SK-N-MC (cell line): ENCODE measurements around the gene MRGPRD.

ENCODE experiments used
- DNase-seq: peaks from one replicate; pipeline ENCODE4 v3.0.0-alpha.2; 2011; ENCODE audit warnings: low read depth, low spot score
- H3K27ac ChIP-seq: fragments of 200-600 bp; sonication (generic); 2 replicates; pipeline ENCODE4 v1.5.1; 2016; ENCODE audit warnings: mixed run types
- H3K36me3 ChIP-seq: fragments of 200-600 bp; sonication (generic); 2 replicates; pipeline ENCODE4 v1.6.1; 2017; ENCODE audit warnings: antibody characterized with exemption, low read length, mixed read lengths; ENCODE audit not compliant: insufficient read depth
- H3K4me3 ChIP-seq: fragments of 200-600 bp; sonication (generic); 2 replicates; pipeline ENCODE4 v1.5.1; 2016
- H3K9ac ChIP-seq: fragments of 200-600 bp; sonication (generic); 2 replicates; pipeline ENCODE4 v1.8.0; 2017; ENCODE audit warnings: mixed run types, mixed read lengths; ENCODE audit not compliant: insufficient read length
- H3K9me3 ChIP-seq: fragments of 200-600 bp; sonication (generic); 2 replicates; pipeline ENCODE4 v1.6.1; 2017; ENCODE audit warnings: low read depth, mild to moderate bottlenecking, antibody characterized with exemption, low read length, moderate library complexity, mixed read lengths
- EZH2 ChIP-seq: fragments of 200-600 bp; sonication (generic); IDR thresholded peaks from one replicate; pipeline ENCODE4 v1.6.1; 2017; ENCODE audit warnings: antibody characterized with exemption
- FOXP2 ChIP-seq: optimal IDR thresholded peaks from 2 replicates; pipeline ENCODE3; 2011; ENCODE audit warnings: mild to moderate bottlenecking, moderate library complexity; ENCODE audit not compliant: insufficient read depth; ENCODE audit errors: extremely low read length, control extremely low read depth
- POLR2AphosphoS5 ChIP-seq: IDR thresholded peaks from 2 replicates; pipeline ENCODE4 v1.6.1; 2012; ENCODE audit warnings: mild to moderate bottlenecking, low read depth, low read length, borderline replicate concordance

MRGPRD gene

GRCh38 chr11:68973219-68973618 is 7.6 kb downstream of the MRGPRD start:
- H3K27ac ChIP-seq: no peak overlapping the region
- H3K9ac ChIP-seq: no peak overlapping the region
- no peak for TF ChIP-seq POLR2AphosphoS5
- no peak for TF ChIP-seq EZH2
- no peak for TF ChIP-seq FOXP2
- H3K36me3 ChIP-seq: no peaks in the 10 kb centered on the region
- H3K9me3 ChIP-seq: no peaks in the 10 kb centered on the region
- no peak for DNase-seq
- no peak overlapping the region for H3K4me3 ChIP-seq

GRCh38 chr11:68970921-68971636 is 9.7 kb downstream of the MRGPRD start:
- no peak overlapping the region for H3K27ac ChIP-seq
- TF ChIP-seq FOXP2 (no peak), POLR2AphosphoS5 (no peak), EZH2 (no peak)
- no peak overlapping the region for H3K9ac ChIP-seq
- H3K36me3 ChIP-seq: no peaks in the 10 kb centered on the region
- no peak overlapping the region for H3K4me3 ChIP-seq
- no peaks in the 10 kb centered on the region for H3K9me3 ChIP-seq
- DNase-seq: no peak

DNA sequence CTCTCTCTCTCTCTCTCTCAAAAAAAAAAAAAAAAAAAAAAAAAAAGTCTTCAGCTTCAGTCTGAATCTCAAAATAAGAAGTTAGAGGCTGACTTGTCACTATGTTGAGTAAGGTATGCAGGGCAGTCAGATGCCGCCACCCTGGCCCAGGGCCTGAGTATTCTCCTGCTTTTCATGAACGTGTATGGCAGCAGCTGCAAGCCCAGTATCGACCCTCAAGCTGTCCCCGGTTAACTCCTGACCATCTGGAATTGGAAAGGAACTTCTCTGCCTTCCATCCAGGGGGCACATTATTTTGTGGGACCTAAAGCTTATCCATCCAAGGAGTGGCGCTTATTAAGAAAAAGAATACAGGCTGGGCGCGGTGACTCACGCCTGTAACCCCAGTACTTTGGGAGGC is 11.4 kb downstream of the MRGPRD start:
- H3K4me3 ChIP-seq: no peak overlapping the region
- no peak overlapping the region for H3K9ac ChIP-seq
- no peaks in the 10 kb centered on the region for H3K9me3 ChIP-seq
- H3K36me3 ChIP-seq: no peaks in the 10 kb centered on the region
- no peak for TF ChIP-seq POLR2AphosphoS5
- no peak for TF ChIP-seq EZH2
- TF ChIP-seq FOXP2: no peak
- no peak overlapping the region for H3K27ac ChIP-seq
- no peak for DNase-seq

GRCh38 chr11:68968306-68969250 is 12.2 kb downstream of the MRGPRD start:
- H3K36me3 ChIP-seq: no peaks in the 10 kb centered on the region
- no peak overlapping the region for H3K4me3 ChIP-seq
- TF ChIP-seq POLR2AphosphoS5: no peak
- no peak for TF ChIP-seq EZH2
- TF ChIP-seq FOXP2: no peak
- H3K9me3 ChIP-seq: peaks cover 3% of the 10 kb centered on the region; the same call in 1 of the 2 replicates
- DNase-seq: no peak
- H3K27ac ChIP-seq: no peak overlapping the region
- H3K9ac ChIP-seq: no peak overlapping the region

- DNase-seq: no peak
- no peak overlapping the region for H3K9ac ChIP-seq
- H3K9me3 ChIP-seq: peaks cover 3% of the 10 kb centered on the region; the same call in 1 of the 2 replicates
- TF ChIP-seq EZH2 (no peak), FOXP2 (no peak), POLR2AphosphoS5 (no peak)
- no peak overlapping the region for H3K27ac ChIP-seq
- H3K4me3 ChIP-seq: no peak overlapping the region
- no peaks in the 10 kb centered on the region for H3K36me3 ChIP-seq
These were observed 13.6 kb downstream of the MRGPRD start for GRCh38 chr11:68966894-68967780.

DNA sequence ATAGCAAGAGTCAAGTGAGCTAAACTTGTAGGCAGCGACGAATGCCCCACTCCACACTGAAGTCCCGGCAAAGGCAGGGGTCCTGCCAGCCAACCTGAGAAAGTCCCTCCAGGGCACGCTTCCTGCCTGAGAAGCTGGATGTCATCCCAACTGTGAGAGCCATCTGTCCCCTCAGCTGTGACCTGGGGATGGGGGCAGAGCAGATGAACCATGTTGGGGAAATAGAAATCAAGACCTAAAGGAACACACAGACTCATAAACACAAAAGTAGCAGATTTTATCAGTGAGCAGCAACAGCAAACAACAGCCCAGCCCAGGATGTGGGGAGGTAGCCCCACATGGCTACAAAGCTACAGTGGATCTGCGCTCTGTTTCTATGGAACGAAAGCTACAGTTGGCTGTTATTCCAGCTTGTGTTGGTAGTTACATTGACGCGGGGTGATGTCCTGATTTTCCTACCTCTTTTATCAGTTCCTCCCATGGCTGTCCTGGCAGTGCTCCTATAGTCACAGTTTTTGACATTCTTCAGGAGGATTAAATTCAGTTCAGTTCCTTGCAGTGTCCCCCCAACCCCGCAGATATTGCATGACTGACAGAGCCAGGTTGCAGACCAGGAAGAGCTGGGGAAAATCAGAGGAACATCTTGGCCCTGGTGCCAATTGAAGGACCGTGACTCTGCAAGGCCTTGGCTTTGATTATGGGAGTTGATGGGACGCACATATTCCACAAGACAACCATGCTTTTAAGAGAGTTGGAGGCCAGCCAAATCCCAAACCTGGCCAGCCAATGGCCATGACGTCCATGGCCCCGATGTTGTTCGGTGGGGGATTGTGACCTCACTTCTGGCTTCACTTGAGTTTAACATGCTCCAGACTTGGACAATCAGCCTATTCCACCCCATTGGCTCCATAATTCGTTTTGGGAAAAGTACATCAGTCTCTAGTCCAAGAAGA is 14.6 kb downstream of the MRGPRD start:
- no peak for DNase-seq
- Histone ChIP-seq H3K9me3 (peaks cover 3% of the 10 kb centered on the region; the same call in 1 of the 2 replicates), H3K36me3 (no peaks in the 10 kb centered on the region), H3K27ac (no peak overlapping the region), H3K4me3 (no peak overlapping the region), H3K9ac (no peak overlapping the region)
- TF ChIP-seq EZH2 (no peak), FOXP2 (no peak), POLR2AphosphoS5 (no peak)

- no peak overlapping the region for H3K9ac ChIP-seq
- H3K27ac ChIP-seq: no peak overlapping the region
- TF ChIP-seq EZH2 (no peak), FOXP2 (no peak), POLR2AphosphoS5 (no peak)
- peaks cover 3% of the 10 kb centered on the region; the same call in 1 of the 2 replicates for H3K9me3 ChIP-seq
- H3K36me3 ChIP-seq: no peaks in the 10 kb centered on the region
- no peak for DNase-seq
- H3K4me3 ChIP-seq: no peak overlapping the region
These were observed 17.0 kb downstream of the MRGPRD start for GRCh38 chr11:68963779-68964178.
